SU-DHL-6 (cell line): ENCODE data around the gene MYO1G.

Experiments used
- EZH2phosphoT487 ChIP-seq: fragments of 200-600 bp; sonication (generic), shearing (Covaris generic); conservative IDR thresholded peaks from 2 replicates; pipeline ENCODE4 v1.6.1; 2018; ENCODE audit warnings: mild to moderate bottlenecking, antibody characterized with exemption, low read length, moderate library complexity, mixed read lengths
- TF ChIP-seq, protein P1 (sequence below): fragments of 200-600 bp; sonication (generic); IDR thresholded peaks from one replicate; pipeline ENCODE4 v1.5.1; 2017; ENCODE audit warnings: antibody characterized with exemption, mild to moderate bottlenecking, low read length, moderate library complexity; ENCODE audit not compliant: insufficient read depth, poor library complexity, severe bottlenecking

DNA sequence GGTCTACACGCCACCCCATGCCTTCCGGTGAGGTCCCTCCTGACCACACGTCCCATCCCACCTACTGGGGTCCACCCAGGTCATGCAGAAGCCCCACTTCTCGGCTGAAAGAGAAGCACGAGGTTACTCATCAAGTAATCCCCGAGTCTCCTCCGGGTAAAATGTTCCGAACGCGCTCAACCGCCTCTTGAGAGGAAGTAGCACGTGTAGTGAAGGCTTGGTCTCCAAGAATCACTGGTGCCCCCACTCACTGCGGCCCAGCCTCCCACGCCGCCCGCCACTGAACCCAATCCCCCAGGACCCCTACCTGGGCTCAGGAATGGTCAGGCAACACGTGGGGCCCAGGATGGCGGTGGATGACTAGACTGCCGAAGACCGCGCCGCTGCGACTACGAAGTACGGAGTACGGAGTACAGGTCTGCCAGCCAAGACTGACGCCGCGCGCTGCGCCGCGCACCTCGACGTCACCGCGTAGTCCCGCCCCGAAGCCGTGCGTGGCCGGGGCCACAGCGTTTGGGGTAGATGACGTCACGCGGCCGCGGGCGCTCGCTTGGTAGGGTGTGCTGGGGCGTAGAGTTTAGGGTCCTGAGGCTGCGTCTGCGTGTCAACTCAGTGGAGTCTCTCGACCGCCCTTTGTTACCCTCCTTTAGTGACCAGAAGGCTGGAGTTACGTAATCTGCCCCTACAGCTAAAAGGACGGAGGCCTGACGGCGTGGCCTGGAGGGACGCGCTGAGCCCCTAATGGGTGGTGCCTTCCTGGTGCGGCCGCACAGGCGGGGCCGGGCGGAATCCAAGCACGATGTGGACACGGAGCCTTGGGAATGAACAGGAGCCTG, 7.6 kb upstream of the MYO1G start:
- TF ChIP-seq, protein P1, sequence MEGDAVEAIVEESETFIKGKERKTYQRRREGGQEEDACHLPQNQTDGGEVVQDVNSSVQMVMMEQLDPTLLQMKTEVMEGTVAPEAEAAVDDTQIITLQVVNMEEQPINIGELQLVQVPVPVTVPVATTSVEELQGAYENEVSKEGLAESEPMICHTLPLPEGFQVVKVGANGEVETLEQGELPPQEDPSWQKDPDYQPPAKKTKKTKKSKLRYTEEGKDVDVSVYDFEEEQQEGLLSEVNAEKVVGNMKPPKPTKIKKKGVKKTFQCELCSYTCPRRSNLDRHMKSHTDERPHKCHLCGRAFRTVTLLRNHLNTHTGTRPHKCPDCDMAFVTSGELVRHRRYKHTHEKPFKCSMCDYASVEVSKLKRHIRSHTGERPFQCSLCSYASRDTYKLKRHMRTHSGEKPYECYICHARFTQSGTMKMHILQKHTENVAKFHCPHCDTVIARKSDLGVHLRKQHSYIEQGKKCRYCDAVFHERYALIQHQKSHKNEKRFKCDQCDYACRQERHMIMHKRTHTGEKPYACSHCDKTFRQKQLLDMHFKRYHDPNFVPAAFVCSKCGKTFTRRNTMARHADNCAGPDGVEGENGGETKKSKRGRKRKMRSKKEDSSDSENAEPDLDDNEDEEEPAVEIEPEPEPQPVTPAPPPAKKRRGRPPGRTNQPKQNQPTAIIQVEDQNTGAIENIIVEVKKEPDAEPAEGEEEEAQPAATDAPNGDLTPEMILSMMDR: no peak
- no peak for TF ChIP-seq EZH2phosphoT487
